HG02763 (cell line): ENCODE data around the gene SYNE1.
"Not testable (repeated sequence)": the region's sequence is repeated elsewhere in the genome, so short reads cannot be mapped to it uniquely, and the experiment has no call there.

Experiments
- ATAC-seq: cut with Tn5 transposase; IDR thresholded peaks from one replicate; pipeline ENCODE4 v1.9.1; 2021; ENCODE audit warnings: mild to moderate bottlenecking, moderate library complexity; ENCODE audit not compliant: unreplicated experiment

Gene SYNE1

GRCh38 chr6:152151920-152152319, 485.2 kb downstream of the SYNE1 start:
- ATAC-seq, result no peak

GRCh38 chr6:152150196-152150595, 487.0 kb downstream of the SYNE1 start:
- ATAC-seq, result no peak

- ATAC-seq, result no peak
These were observed 488.8 kb downstream of the SYNE1 start for GRCh38 chr6:152148412-152148811.

DNA sequence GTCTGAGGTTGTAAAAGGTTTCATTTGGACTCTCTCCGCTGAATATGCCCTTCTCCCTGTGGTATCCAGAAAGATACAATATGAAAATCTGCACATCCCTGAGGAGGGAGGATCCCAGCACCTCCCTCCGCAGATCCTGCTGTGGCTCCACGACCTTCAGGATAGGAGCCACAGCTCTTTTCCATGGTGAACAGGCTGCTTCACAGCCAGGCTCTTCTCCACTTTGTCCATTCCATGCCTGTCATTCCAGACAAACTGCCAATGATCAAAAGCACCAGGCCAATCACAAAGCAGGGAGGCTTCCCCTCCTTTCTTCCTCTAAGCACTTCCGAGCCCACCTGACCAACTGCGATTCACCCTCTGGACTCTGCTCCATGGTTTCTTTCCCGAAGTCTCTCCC, 489.9 kb downstream of the SYNE1 start:
- no peak for ATAC-seq

GRCh38 chr6:152146385-152146784, 490.8 kb downstream of the SYNE1 start:
- ATAC-seq, result no peak

- ATAC-seq, result no peak
These were observed 493.8 kb downstream of the SYNE1 start for GRCh38 chr6:152143359-152143758.

DNA sequence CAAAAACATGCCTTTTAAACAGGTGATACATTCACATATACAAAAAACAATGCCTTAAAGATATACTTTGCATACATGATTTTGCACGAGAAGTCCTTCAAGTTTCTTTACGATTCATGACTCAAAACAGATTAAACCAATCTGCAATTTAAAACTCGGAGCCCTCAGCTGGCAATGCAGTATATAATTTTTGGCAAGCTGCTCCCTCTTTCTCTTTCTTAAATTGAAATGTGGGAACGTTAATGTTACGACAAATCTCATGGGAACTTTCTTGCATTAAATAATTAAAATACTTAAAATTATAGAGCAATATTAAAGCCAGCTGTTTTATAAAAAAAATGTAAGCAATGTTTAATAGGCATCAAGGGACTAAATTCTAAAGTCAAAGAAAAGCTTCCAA, 495.1 kb downstream of the SYNE1 start:
- ATAC-seq, result no peak

DNA sequence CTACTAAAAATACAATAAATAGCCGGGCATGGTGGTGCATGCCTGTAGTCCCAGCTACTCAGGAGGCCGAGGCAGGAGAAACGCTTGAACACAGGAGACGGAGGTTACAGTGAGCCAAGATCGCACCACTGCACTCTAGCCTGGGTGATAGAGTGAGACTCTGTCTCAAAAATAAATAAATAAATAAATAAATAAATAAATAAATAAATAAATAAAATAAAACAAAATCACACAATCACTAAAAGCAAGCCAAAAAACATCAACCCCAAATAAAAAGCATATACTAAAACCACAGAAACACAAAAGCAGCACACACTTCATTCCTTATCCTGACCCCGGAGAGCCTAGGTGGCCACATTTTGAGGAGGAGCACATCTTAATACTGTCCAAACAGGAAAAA, 498.8 kb downstream of the SYNE1 start:
- not testable (repeated sequence) for ATAC-seq

DNA sequence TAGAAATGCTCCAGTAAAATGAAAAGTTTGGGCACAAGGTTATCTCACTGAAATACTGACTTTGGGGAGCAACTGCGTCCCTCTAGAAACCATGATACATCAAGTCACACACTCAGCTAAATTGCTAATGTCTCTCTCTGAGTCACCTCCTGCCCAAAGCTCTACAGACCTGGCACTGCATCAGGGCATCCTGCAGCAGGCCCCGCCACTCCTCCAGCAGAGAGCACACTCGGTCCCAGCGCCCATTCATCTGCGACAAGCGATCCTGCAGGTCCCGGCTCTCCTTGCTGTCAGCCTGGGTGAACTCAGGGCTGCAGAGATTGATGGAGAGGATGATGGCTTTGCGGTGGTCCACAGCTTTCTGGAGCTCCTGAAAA, 500.7 kb downstream of the SYNE1 start:
- ATAC-seq, result no peak

- no peak for ATAC-seq
These were observed 501.3 kb downstream of the SYNE1 start for GRCh38 chr6:152135755-152136448.

GRCh38 chr6:152130441-152130840, 506.7 kb downstream of the SYNE1 start:
- ATAC-seq, result no peak

DNA sequence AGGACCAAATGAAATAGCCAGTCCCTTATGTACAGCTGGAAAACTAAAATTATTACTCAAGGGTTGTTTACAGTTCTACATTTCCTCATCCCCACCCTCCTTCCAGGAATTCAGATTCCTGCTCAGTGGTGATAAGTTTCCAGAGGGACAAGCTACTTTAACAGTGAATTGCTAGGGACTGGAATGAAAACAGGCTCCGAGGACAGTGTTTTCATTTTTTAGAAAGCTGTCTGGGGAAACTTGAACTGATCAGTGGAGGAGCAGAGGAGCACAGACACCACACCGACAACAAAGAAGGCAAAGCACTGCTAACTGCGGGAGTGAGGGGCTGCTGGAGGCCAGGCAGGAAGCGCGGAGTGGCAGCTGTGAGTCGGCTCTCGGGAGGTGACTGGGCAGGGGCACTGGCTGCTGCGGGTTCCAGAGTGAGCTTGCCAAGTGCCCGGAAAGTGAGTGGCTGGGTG, 507.4 kb downstream of the SYNE1 start:
- no peak for ATAC-seq

- ATAC-seq, result no peak
These were observed 509.6 kb downstream of the SYNE1 start for GRCh38 chr6:152127432-152128165.

DNA sequence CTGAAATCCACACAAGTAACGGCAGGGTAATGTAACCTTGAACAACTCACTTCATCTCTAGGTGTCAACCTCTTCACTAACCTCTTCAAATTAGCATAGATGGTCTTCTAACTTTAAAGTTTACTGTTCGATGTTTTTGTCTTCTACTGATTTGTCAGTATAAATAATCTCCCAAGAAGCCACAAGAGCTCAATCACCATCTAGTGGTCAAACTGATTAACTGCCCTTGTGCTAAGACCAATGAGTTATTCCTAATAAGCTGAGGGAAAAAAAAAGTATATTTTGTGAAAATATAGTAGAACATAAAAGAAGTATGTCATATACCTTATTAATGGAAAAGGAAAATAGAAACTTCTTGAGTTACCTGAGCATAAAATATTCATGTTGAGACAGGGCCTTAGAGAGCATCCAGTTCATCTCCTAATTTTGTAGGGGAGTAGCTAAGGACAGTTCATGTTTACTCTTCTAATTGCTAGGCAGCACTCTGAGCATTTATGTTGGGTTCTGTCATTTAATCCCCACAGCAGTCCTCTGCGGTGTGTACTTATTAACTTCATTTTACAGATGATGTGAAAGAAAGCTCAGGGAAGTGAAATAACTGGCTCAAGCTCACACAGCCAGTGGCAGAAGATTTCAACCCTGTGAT, 512.6 kb downstream of the SYNE1 start:
- no peak for ATAC-seq

DNA sequence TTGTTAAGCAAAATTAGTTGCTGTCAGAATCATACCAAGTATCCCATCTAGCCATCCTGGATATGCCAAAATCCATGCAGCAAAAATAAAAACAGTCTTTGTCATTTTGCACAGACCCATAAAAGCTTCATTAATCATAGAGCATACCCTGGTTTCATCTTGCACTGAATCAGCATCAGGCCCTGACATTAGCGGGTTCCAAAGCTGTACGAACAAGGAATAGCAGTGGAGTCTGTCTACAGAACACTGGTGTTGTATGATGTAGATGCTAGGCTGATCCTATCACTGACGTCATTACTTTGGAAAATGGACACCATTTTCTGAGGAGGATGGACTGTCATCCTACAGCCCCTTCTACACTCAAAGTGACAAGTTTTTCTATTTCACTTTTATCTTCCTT, 514.1 kb downstream of the SYNE1 start:
- no peak for ATAC-seq

DNA sequence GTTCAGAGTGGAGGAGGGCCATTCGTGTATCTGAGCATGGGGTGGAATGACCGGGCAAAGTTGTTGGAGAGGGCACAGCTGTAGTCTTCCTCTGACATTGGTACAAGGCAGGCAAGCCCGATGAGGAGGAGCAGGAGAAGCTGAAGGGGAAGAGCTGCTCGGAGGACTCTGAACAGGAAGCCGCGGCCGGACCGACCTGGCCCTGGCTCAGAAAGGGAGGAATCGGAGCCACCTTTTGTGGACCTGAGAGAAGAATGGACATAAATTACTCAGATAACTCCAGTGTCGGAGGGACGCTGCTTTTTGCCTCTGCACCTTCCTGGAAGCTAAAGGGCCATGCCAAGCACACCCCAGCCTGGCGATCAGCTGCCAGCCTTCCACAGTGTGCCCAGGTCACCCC, 514.7 kb downstream of the SYNE1 start:
- no peak for ATAC-seq

- ATAC-seq, result no peak
These were observed 515.3 kb downstream of the SYNE1 start for GRCh38 chr6:152121910-152122309.

- no peak for ATAC-seq
These were observed 517.3 kb downstream of the SYNE1 start for GRCh38 chr6:152119831-152120230.

- ATAC-seq, result no peak
These were observed 518.5 kb downstream of the SYNE1 start for GRCh38 chr6:152118678-152119077.

- no peak for ATAC-seq
These were observed 518.9 kb downstream of the SYNE1 start for GRCh38 chr6:152118224-152118623.

DNA sequence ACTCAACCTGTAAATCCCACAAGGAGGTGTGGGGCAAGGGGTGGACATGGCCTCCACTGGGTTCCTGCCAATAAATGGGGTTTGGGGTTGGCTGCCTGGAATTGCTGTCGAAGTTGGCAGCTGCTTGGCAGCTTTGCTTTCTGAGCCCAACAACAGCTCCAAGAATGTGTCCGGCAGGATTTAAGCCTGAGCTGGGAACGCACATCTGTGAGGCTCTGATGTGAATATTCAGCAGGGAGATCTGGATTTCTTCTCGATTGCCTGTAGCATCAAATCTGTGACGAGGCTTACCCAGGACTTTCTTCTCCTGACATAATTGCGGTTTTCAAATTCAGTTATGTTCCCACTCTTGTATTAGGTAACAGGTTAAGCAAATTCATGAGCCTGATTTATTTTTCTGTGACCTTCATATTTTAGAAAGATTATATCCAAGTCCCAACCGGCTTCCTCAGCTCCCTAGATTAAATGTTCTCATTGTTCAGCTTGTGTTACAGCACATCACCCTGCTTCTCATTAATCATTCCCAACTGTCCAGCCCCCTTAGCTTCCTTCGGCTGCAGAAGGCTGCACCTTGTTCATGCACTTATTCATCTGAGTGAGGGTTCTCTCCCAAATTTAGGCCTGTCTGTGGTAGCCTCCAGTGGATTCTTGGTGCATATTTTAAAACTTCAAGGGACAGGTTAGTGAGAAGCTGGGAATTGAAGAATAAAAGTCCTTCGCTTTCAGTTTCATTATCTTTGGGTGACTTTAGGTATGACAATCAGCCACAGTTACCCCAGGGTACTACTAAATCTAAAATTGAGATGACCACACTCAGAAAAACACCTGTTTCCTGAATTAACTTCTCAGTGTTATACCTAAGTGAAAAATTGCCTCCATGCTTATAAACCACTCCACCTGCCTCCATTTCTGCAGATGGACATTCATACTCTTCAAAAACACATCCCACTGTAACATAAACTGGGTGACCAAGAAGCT, 519.7 kb downstream of the SYNE1 start:
- ATAC-seq, result peak; percentile 49
